Brain pericyte (primary cell): ENCODE data around the gene TGM4.
"Not testable (repeated sequence)": the region's sequence is repeated elsewhere in the genome, so short reads cannot be mapped to it uniquely, and the experiment has no call there.

Experiments
- DNase-seq: peaks from one replicate; pipeline ENCODE4 v3.0.0-alpha.2; 2012; ENCODE audit warnings: low read depth, low spot score

The TGM4 gene

DNA sequence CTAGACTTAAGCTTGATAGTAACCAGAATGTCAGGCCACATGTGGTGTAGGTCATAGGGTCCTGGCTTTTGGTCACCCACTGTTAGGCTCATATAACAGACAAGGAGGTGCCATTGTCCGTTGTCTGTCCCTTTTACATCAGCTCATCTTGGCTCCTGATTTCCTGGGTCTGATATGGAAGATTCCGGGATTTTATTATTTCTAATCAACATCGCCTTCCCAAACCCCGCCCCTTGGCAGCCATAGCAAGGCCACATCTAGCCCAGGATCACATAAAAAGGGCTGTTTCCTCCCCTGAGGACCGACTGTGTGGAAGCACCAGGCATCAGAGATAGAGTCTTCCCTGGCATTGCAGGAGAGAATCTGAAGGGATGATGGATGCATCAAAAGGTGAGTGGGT lies at the start of gene TGM4:
TSS of gene TGM4 (plus strand) at position 301 of the 400 bp plus-strand sequence. CDS start at position 372, 71 bp downstream.
- no peak for DNase-seq

DNA sequence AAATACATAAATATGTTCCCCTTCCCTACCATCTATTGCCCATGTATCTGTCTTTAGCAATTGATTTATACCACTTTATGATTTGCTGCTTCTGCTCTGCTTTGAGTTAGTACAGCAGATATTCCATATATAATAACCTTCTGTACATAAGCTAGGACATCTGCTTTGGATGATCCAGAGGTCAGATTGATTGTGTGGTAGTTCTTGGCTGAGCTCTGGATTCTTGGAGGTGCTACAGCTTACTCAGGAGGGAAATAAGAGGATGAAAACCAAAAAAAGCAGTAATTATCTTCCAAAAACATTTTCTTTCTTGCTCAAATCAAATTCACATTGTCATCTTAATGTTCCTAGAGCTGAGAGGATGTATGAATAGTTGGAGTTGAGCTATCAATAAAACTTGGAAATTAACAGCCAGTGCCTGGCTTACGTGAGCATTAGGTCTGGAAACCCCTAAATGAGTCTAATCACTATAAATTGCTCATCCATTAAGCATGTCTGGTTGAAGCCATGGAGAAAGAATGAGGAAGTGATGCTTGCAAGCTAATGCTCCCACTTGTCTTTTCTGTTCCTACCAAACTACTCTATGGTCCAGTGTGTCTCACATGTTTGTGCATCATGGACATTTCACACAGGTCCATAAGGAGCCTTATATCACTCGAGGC lies 49.0 kb upstream of the TGM4 start:
- DNase-seq = no peak

DNA sequence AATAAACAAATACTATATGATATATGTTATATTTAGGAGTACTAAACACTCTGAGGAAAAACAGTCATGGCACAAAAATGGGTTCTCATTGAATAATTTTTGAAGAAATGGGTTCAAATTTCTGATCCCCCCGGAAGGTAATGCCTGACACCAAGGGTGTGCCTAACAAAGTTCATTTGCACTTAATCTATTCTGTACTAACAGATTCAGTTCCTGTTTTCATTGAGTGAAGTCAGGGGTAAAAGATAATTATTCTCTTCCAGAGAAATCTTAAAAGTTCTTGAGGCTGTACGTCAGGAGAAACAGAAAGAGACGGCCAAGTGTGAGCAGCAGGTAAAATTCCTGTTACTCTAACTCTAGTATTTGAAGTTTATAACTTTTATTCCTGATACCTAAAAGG lies 47.2 kb upstream of the TGM4 start:
- no peak for DNase-seq

DNA sequence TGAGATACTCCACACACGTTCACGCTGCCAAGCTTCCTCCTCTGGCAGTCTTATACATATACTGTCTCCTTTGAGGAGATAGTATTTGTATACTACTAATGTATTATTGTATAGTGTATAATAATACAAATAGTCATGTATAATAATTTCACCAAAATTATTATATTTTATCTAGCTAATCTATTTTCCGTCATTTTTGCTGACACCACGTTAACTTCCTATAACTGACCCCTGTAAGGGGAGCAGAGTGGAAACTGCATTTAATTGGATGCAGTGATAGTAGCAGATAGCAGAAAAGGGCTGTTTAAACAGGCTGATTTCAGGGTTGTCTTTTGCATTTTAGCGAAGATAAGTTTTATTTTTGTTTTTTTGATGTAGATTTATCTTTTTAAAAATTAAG lies 43.2 kb upstream of the TGM4 start:
- no peak for DNase-seq

DNA sequence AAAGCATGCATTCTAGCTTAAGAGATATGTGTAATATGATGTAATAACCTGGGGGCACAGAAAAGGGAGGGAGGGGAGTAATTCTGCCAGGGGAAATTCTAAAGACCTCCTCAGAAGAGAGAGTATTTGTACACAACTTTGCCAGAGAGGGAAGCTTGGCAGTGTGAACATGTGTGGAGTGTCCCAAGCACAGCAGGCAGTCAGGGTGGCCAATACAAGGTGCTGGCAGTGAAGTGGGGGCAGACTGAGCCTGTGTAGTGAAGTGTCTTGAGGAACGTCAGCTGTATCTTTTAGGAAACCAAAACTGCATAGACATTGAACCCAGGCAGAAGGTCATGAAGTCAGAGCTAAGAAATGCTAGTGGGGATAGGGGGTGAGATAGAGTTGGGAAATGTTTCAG lies 42.4 kb upstream of the TGM4 start:
- DNase-seq = no peak

DNA sequence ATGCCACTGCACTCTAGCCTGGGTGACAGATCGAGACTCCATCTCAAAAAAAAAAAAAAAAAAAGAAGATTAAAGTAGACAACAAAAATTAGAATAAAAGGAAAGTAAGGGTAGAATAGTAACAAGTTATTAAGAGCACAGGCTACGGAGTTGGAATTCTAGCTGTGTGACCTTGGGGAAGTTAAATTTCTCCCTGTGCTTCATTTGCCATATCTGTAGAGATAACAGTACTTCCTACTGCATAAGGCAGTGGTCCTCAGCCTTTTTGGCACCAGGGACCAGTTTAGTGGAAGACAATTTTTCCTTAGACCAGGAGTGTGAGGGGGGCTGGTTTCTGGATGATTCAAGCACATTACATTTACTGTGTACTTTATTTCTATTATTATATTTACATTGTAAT lies 41.4 kb upstream of the TGM4 start:
- DNase-seq = no peak

DNA sequence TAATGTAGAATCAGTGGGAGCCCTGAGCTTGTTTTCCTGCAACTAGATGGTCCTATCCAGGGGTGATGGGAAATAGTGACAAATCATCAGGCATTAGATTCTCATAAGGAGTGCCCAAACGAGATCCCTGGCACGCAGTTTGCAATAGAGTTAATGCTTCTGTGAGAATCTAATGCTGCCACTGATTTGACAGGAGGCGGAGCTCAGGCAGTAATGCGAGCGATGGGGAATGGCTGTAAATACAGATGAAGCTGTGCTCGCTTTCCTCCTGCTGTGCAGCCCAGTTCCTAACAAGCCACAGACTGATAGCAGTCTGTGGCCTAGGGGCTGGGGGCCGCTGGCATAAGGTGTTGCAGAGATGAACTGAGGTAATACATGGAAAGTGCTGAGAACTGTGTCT lies 41.0 kb upstream of the TGM4 start:
- DNase-seq = no peak

DNA sequence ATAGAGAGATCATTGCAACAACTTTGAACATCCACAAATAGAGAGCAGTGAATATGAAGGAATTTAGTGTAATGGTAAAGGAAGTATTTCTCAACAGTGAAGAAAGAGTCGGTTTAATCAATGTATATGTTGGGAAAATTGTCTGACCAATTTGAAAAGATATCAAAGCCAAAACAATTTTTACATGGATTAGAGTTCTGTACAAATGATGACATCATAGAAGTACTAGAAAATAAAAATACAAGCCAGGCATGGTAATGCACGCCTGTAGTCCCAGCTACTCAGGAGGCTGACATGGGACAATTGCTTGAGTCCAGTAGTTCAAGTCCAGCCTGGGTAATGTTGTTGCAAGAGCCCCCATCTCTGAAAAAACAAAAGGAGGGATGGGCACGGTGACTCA lies 38.7 kb upstream of the TGM4 start:
- DNase-seq = no peak

DNA sequence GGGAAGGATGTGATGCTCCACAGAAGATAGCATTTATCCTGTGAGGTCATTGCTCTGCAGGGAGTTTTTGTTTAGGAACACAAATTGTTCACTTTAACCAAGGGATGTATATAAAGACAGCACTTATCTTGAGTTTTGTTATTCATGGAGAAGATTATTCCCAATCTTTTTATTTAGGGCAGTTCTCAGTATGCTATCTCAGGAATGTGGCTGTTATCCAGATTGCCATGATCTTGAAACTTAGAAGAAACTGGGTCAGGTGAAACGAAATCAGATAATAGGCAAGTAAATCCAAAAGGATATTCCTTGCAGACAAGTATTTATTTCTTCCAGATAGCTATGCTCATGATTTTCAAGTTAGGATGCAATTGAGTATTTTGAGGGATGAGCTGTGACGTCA lies 32.0 kb upstream of the TGM4 start:
- no peak for DNase-seq

DNA sequence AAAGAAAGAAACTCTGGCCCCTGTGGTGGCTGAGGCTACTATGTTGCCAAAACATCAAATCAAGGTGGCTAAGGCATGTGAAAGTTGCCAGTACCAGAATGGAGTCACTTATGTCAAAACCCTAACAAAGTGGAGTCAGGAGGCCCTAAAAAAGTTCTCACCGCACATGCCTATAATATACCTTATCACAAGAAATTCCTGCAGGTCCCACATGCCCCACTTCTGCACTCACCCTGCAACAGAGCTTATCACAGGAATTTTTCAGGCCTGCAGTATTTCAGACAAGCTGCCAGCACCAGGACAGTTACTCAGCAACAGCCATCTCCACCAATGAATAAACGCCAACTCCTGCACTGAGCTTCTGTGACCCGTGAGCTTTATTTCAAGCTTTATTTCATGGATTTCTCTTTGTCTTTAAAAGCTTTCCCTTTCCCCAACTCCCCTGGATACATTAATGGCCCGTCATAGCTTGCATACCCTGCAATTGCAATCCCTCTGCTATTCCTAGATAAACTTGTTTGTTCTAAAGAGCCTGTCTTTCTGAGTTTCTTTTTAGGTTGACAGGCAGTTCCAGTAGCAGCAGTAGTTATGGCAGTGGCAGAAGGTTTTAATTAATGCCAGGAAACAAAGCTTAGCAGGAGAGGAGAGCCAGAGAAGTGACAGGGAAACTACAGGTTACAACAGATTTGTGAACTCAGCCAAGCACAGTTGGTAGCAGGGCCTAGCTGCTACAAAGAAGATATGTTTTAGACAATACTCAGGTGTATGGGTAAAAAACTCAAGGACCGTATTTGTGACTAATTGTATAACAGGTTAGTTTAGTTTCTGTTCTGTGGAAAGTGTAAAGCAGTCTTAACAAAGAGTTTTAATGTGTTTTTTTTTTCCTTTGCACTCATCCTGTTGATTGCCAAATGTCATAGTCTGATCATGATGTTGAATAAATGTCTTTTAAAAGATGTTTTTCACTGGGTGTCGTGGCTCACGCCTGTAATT lies 28.6 kb upstream of the TGM4 start:
- DNase-seq = no peak

DNA sequence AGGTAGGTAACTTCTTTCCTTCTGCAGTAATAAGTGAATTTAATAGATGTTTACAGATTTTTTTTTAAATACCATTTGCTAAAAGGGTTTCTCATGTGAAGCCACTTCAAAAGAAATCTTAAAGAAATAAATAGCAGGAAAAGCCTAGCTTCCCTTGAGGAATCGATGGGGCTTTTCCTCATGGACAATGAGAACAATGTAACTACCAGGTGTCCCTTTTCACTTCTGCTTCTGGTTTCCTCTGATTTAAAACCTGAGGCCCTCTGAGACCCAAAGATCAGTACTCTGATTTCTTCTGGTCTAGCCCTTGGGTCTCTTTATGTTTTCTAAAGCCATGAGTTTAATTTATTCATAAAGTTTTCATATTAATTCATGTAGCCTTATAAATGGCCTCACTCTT lies 25.8 kb upstream of the TGM4 start:
- no peak for DNase-seq

DNA sequence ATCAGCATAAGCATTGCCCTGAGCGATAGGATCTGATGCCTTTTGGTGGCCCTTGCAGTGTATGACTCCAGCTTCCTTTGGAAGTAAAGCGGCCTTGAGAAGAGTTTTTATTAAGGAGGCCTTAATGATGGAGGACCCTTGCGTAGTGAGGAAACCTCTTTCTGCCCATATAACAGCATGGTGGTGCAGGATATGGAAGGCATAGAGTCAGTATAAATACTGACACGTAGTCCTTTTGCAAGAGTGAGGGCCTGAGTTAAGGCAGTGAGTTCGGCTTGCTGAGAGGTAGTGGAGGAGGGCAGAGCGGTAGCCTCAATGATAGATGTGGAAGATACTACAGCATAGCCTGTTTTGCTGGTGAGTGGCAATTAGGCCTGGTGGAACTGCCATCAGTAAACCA lies 17.7 kb upstream of the TGM4 start:
- not testable (repeated sequence) for DNase-seq

DNA sequence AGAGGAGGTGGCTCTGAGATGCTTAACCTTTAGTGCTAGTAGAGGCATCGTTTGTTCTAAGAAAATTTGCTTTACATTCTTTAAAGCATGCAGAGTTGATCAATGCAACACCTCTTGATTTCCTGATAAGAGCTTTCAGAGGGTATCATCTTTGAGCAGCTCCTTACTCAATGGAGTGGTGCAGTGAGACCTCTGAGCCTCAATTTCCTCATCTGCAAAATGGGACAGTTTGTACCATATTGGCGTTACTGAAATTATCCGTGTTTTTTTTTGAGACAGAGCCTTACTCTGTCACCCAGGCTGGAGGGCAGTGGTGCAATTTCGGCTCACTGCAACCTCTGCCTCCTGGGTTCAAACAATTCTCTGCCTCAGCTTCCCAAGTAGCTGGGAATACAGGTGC lies 14.3 kb upstream of the TGM4 start:
- DNase-seq = no peak

DNA sequence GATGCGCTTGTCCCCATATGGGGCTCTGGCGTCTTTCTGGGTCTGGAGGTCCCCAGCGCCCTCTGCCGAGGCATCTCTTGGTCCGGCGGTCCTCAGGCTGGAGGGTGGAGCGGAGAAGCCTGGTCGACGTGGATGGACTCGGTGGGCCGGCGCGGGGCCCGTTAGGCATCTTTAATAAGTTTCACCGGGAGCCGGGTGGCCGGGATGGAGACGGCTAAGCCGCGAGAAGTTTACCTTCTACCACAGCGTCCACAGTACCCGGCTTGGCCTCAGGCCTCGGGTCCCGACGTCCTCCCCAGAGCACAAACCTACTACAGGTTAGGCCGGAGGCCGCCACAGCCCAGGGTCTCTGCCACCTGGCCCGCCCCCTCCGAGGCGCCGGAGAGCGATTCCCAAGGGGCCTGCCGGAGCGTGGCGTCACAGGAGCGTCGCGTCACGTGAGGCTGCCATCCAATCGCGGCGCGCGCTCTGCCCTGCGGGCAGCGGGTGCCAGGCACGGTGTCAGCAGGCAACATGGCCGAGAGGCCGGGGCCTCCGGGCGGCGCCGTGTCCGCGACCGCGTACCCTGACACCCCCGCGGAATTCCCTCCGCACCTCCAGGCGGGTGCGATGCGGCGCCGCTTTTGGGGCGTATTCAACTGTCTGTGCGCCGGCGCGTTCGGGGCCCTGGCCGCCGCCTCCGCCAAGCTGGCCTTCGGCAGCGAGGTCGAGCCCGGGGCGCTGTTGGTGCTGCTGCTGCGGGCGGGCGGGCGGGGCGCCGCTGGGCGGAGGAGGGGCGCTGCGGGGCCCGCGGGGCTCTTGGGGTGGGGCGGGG lies 12.8 kb upstream of the TGM4 start, which contains the start of gene TMEM42:
TSS of gene TMEM42 (plus strand) at position 501 of the 814 bp plus-strand sequence. CDS start at position 514, 13 bp downstream.
- peak; percentile 82 for DNase-seq

DNA sequence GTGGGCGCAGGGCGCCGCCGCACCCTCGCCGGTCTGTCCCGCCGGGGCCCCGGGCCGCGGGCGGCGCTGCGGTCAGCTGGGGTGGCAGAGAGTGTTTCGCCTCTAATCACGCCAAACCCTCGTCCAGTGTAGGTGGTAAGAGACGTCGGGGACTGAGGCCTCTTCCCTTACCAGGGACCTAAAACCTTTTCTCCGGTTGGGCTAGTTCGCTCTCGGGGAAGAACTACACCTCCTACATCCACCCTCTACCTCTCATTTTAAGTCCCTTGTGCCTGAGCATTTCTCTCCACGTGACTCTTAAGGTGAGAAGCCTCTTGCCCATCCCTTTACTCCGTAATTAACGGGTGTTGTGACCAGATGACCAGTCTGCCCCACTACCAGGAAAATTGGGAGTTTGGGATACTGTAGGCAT lies 12.2 kb upstream of the TGM4 start:
- DNase-seq = no peak

DNA sequence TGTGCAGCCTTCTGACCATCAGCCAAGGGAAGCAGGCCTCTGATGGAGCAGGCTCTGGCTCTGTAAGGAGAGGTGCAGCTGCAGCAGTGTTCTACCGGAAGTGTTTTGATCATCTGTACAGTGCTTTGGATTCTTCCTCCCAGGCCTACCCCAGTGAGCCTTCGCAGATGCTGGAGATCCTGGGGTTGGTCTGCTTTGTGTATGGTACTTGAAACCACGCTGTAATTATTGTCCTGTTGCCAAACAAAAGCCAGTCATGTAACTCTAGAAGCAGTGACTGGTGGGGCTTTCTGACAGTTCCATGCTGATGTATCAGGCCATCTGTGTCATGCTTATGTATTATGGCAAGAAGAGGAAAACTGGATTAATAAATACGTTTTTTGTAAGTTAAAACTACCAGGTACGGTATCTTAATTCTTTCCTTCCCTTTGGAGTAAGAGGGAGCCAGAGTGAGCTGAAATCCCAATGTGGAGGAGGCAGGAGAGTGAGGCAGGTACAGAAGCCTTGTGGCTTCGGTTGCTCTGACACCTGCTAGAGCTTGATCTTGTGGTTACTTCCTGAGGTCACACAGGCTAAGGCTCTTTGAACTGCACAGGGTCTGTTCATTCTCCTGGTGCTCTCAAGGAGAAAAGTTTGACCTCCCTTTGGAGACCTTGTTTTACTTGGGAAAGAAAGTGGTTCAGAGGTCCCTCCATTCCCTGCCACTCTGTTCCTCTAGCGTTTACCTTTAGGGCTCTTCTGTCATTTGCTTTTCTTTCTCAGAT lies 9.0 kb upstream of the TGM4 start:
- DNase-seq = no peak

DNA sequence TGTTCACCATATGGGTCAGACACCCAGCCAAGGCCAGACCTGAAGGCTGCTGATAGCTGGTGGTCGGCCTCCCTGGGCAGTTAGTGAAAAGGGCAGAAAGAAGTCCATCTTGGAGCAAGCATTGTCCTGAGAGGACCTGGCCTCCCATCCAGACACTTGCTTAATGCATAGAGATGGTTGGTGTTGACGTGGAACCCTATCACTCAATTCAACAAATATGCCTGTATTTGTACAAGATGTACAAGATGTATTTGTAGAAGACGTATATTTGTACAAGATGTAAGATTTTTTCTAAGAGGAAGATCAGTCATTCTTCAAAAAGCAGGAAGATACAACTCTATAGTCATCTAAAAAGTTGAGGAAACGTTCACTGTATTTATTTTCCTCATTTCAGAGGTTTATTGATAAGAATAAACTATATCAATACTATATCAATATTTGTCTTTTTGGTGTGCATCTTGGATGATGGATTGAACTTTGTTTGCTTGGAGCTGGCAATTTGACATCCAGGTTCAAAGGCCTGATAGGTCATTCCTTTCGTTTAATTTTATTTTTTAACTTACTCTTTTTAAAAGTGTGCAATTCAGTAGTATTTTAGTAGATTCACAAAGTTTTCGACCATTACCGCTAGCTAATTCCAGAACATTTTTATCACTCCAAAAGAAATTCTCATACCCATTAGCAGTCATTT lies 6.8 kb upstream of the TGM4 start:
- no peak for DNase-seq

DNA sequence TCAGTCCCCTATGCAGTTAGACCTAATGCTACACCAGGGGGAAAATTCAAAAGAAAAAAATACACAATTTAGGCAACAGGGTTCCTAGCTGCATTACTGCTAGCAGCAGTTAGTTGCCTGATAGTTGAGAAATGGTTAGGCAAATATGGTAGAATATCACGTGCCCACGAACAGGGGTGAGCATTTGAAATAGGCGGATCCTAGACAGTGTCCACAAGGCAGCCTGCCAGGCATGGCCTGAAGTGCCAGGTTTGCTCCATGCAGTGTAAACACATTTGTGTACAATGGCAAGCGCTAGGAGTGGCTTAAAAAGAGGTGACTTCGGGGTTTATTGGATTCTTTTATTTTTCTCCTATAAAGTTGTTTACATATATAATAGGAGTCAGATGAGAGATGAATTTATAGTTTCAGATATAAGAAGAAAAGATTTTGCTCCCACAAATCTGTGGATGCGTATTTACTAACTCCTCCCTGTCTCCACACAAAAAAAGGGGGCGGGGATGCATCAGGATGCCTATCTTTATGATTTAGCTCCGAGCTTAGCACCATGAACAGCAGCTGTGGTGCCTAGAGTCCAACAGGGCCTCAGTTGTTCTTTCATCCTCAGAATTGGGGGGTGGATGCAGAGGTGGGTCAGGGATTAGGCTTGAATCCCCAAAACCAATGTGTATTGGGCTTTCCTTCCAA lies 3.9 kb upstream of the TGM4 start:
- DNase-seq = no peak

DNA sequence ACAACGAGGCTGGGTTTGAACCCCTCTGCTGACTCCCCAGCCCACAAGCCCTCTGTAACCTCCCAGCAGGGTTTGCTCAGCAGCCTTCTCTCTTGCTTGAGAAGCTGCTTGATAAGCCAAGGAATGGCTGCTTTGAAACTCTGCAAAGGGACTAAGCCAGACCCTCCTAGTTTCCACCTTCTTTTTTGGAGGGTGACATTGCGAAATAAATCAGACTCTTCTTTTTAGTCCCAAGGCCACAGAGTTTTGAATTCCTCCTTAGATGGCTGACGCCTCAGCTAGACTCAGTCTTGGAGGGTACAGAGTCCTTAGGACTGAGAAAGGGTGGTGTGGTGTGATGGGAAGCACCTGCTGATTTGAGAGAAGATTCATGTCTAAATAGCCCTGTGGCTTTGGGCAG lies 1.2 kb downstream of the TGM4 start:
- no peak for DNase-seq

DNA sequence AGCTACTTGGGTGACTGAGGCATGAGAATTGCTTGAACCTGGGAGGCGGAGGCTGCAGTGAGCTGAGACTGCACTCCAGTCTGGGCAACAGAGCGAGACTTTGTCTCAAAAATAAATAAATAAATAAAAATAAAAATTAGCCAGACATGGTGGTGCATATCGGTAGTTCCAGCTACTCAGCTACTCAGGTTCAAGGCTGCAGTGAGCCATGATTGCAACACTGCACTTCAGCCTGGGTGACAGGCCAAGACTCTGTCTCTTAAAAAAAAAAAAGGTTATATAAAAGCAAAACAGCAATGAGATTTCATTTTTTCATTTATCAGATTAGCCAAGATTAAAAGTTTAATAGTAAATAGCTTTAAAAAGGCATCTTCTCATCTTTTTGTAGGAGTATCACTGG lies 2.9 kb downstream of the TGM4 start:
- no peak for DNase-seq
